ENCODE measurements around the gene MUC5B.

DNA sequence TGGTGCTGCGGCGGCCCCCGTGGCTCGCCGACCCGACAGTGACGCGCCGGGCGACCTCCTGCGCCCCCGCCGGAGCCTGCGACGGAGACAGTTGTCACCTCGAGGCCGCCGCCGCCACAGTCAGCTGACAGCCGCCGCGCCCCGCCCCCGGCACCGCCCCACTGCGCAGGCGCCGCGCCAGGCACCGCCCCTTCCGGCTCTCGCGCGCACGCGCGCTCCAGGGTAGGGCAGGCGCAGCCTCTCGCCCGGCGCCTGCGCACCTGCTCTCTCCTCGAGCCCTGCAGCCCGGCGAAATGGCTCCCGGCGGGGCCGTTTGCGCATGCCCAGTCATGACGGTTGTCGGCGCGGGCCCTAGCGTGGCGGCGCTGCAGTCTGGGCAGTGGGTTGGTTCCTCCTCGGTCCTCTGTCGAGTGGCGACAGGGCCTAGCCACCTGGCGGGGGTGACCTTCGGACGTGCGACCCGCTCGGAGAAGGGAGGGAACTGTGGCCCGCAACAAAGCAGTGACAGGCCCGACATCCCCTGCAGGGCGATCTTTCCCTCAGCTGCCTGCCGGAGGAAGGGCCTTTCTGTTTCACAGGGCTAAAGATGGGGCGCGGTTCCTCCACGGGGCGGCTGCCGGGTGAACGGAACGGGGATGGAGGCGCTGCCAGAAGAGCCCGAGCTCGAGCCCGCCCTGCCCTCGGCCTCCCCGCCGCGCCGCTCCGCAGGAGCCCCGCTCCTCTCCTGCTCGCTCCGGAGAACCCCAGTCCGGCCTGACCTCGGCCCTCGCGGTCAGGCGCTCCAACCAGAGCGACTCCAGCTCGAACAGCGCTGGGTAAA is 86.8 kb downstream of the MUC5B start, which contains the start of gene TOLLIP:
- TF ChIP-seq, protein P1, sequence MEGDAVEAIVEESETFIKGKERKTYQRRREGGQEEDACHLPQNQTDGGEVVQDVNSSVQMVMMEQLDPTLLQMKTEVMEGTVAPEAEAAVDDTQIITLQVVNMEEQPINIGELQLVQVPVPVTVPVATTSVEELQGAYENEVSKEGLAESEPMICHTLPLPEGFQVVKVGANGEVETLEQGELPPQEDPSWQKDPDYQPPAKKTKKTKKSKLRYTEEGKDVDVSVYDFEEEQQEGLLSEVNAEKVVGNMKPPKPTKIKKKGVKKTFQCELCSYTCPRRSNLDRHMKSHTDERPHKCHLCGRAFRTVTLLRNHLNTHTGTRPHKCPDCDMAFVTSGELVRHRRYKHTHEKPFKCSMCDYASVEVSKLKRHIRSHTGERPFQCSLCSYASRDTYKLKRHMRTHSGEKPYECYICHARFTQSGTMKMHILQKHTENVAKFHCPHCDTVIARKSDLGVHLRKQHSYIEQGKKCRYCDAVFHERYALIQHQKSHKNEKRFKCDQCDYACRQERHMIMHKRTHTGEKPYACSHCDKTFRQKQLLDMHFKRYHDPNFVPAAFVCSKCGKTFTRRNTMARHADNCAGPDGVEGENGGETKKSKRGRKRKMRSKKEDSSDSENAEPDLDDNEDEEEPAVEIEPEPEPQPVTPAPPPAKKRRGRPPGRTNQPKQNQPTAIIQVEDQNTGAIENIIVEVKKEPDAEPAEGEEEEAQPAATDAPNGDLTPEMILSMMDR (conservative IDR thresholded peaks at IDR 0.05), result no peak
- TF ChIP-seq EZH2 (IDR thresholded peaks at IDR 0.05; ENCODE audit: low read depth), result no peak

All from PC-9 (cell line).